GM10266 (cell line): Measurements from ENCODE around the gene SMTN.

ENCODE experiments used
- DNase-seq: peaks from one replicate; pipeline ENCODE4 v3.0.0; 2012; ENCODE audit errors: extremely low spot score
- TF ChIP-seq, protein P1 (sequence below): IDR thresholded peaks from 2 replicates; pipeline ENCODE4 v1.5.1; 2012; ENCODE audit warnings: mild to moderate bottlenecking, low read depth; ENCODE audit not compliant: control insufficient read depth, insufficient read depth; ENCODE audit errors: missing control alignments

Gene SMTN

DNA sequence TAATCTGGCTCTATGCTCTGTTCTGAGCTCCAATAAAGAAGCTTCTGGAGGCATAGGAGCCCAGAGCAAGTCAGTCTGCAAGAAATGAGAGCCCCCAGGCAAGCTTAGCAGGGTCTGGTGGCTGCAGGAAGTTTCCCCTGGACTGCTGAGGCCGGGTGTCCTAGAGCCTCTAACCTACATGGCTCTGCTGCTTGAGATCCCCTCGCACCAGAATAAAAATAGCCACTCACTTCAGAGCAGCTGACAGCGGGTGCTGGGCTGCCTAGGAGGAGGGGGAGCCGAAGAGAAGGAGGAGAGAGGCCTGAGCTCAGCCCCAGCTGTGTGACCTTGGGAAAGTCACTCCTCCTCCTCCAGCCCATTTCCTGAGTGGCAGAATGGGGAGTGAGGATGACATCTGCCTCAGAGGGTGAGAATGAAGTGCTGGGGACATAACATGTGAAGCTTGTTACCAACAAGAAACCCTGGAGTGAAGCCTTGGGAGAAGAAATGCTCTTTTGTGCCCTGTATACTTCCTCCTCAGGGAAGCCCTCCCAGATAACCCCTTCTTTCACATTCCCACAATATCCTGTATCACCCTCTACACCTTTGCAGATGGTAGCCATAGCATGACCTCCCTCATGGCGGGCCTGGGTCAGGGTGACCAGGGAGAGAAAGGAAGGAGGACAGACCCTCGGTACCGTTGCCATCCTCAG, 38.1 kb downstream of the SMTN start:
- DNase-seq: no peak
- TF ChIP-seq, protein P1, sequence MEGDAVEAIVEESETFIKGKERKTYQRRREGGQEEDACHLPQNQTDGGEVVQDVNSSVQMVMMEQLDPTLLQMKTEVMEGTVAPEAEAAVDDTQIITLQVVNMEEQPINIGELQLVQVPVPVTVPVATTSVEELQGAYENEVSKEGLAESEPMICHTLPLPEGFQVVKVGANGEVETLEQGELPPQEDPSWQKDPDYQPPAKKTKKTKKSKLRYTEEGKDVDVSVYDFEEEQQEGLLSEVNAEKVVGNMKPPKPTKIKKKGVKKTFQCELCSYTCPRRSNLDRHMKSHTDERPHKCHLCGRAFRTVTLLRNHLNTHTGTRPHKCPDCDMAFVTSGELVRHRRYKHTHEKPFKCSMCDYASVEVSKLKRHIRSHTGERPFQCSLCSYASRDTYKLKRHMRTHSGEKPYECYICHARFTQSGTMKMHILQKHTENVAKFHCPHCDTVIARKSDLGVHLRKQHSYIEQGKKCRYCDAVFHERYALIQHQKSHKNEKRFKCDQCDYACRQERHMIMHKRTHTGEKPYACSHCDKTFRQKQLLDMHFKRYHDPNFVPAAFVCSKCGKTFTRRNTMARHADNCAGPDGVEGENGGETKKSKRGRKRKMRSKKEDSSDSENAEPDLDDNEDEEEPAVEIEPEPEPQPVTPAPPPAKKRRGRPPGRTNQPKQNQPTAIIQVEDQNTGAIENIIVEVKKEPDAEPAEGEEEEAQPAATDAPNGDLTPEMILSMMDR: no peak

DNA sequence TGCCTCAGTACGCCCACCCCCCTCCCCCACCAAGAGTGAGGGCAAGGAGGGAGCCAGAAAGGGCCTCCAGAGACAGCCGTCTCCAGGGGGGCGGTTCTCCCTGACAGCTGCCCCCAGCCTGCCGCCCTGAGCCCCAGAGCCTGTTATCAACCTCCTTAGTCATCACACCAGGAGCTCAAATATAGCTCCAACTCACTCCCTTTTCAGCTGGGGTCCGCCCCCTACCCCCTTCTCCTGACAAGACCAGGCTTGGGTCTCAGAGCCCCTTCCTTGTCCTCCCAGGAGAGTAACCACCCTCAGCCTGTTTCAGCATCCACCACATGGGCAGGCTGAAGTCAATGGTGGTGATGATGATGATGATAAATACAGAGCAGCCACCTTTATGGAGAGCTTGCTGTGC, 39.1 kb downstream of the SMTN start:
- DNase-seq: no peak

DNA sequence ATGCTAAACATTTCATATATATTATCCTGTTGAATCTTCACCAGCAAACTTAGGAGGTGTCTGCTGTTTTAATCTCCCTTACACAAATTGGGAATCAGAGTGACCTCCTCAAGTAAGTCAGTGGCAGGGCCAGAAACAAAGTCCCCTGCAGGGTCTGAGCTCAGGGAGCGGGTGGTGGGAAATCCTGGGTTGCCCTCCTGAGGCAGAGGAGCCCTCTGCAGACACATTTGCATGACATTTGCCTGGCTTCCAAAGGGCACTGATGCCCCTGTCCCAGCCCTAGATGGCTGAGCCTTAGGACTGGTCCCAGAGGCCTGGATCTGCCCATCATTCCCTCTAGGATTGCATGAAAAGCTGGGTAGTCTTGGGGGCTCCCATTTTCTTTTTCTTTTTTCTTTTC, 39.5 kb downstream of the SMTN start:
- TF ChIP-seq, protein P1: no peak
- no peak for DNase-seq

More for the DNA sequence above, 39.1 kb downstream of the SMTN start:
- TF ChIP-seq, protein P1: no peak

DNA sequence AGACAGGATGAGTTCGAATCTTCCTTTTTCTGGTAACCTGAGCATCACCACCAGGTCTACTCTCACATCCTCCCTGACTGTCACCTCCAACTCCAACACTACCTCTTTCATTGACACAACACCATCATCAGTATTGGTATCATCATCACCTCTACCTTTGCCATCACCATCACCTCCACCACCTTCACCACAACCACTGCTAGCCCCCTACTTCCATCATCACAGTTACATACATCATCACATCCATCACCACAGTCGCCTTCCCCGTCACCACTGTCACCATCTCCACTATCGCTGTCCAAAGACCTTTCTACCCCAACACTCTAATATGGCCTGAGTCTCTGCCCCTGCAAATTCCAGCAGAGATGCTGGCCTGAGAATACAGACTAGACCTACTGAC, 40.3 kb downstream of the SMTN start:
- DNase-seq: no peak
- TF ChIP-seq, protein P1: no peak

DNA sequence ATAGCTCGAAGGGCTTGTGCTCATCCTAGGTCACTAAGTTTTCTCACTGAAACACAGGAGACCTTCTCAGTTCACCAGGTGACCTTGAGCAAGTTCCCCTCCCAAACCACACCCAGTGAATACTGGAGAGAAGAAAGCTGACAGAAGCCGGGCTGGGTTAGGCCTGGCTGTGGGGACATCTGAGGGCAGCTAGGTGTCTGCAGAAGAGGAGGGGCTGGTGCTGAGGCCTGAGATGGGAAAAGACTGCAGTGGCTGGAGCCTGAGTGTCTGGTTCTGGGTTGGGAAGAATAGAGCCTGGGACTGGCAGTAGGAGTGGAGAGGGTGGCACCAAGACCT, 41.0 kb downstream of the SMTN start:
- DNase-seq: no peak
- TF ChIP-seq, protein P1: no peak

DNA sequence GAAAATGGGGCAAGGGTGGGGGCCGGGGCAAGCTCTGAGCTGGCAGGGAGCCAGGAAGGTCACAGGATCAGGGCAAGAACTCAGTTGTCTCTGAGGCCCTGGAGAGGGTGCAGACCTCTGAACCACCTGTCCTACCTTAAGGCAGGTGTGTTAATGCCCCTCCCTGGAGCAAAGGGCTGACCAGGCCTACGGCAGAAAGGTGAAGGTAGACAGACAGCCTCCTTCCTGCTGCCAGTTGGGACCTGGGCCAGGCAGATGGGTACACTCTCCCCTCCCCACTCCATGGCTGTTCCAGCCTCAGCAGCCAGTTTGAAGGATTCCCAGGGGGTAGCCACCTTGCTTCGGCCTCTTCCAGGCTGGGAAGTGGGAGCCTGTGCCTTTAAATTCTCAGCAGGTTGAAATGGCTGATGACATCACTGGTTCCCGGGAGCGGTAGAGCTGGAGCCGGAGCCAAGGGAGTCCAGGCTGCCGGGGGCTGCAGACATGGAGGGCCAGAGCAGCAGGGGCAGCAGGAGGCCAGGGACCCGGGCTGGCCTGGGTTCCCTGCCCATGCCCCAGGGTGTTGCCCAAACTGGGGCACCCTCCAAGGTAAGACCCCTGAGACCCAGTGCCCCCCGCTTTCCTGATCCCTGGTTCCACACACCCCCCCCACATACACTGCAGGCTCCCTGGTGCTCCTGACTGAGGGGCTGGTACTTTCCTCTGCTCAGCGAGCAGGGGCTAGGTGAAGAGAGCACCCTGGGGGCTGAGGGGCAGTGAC, 41.6 kb downstream of the SMTN start, which contains the start of gene INPP5J:
Gene INPP5J (plus strand): TSS at position 435 of the 760 bp plus-strand sequence. CDS start 49 bp downstream, at position 484.
- TF ChIP-seq, protein P1: no peak
- DNase-seq: no peak

DNA sequence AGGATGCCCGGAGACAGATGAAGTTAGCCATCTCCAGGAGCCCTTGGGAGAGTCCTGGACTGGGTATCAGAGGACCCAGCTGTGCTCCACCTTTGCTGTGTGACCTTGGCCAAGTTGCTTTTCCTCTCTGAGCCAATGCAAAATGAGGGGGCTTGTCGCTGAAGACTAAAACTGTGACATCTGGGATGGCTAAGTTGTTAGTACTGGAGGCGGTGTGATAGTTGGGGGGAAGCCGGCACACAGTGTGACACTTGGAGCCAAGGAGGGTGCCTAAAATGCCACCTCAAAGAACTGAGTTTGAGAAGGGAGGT, 42.1 kb downstream of the SMTN start:
- no peak for DNase-seq
- TF ChIP-seq, protein P1: no peak
